HL-60 (cell line): Measurements from ENCODE around the gene OSBPL7.

Experiments used
- DNase-seq, 2 experiments: peaks; one replicate each; pipeline ENCODE4 v3.0.0-alpha.2; 2010 to 2020; ENCODE audit warnings: low read depth in 1 of 2, low spot score in 1 of 2
- H3K27ac ChIP-seq: fragments of 250-450 bp; sonication (Bioruptor Pico); replicated peaks from 2 replicates; pipeline ENCODE4 v1.5.1; 2020; ENCODE audit warnings: mild to moderate bottlenecking, moderate library complexity
- H3K27me3 ChIP-seq: fragments of 250-450 bp; sonication (Bioruptor Pico); 2 replicates; pipeline ENCODE4 v1.5.1; 2021; ENCODE audit warnings: mild to moderate bottlenecking, moderate library complexity; ENCODE audit not compliant: insufficient read depth, poor library complexity, severe bottlenecking
- H3K4me3 ChIP-seq: replicated peaks from 2 replicates; pipeline ENCODE4 v1.5.1; 2011; ENCODE audit warnings: mild to moderate bottlenecking, control low read depth, low read length; ENCODE audit not compliant: insufficient read depth
- GABPA ChIP-seq: IDR thresholded peaks from 2 replicates; pipeline ENCODE4 v1.6.1; 2012; ENCODE audit warnings: low read depth
- POLR2AphosphoS5 ChIP-seq: IDR thresholded peaks from 2 replicates; pipeline ENCODE4 v1.6.1; 2012; ENCODE audit warnings: low read depth
- SPI1 ChIP-seq: IDR thresholded peaks from 2 replicates; pipeline ENCODE4 v1.6.1; 2012; ENCODE audit warnings: low read depth, mild to moderate bottlenecking, borderline replicate concordance
- TF ChIP-seq, protein P1 (sequence below): IDR thresholded peaks from 2 replicates; pipeline ENCODE4 v1.6.1; 2012; ENCODE audit warnings: low read depth; ENCODE audit not compliant: insufficient replicate concordance
- TF ChIP-seq, protein P2 (sequence below): IDR thresholded peaks from one replicate; pipeline ENCODE4 v1.5.1; 2011; ENCODE audit warnings: low read length, control low read depth, inconsistent platforms; ENCODE audit not compliant: insufficient read depth

The OSBPL7 gene

DNA sequence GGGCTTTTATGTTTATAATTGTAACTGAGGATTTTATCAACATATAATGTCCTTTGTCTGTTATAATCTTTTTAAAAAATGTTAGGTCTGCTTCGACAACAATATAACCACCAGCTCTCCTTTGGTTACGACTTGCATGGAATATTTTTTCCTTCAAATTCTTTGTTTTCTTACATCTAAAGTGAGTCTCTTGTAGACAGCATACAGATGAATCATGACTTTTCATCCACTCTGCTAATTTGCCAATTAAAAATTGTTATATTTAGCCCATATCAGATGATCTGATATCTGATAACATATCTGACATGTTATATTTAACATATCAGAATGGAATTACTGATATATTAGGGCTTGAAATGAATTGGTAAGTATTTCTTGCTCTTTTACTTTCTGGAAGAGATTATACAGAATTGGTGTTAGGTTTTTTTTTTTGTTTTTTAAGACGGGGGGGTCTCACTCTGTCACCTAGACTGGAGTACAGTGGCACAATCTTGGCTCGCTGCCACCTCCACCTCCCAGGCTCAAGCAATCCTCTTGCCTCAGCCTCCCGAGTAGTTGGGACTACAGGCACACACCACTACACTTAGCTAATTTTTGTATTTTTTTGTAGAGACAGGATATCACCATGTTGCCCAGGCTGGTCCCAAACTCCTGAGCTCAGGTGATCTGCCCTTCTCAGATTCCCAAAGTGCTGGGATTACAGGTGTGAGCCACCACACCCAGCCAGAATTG is 61.0 kb downstream of the OSBPL7 start:
- no peak for TF ChIP-seq GABPA
- TF ChIP-seq SPI1: no peak
- TF ChIP-seq, protein P1, sequence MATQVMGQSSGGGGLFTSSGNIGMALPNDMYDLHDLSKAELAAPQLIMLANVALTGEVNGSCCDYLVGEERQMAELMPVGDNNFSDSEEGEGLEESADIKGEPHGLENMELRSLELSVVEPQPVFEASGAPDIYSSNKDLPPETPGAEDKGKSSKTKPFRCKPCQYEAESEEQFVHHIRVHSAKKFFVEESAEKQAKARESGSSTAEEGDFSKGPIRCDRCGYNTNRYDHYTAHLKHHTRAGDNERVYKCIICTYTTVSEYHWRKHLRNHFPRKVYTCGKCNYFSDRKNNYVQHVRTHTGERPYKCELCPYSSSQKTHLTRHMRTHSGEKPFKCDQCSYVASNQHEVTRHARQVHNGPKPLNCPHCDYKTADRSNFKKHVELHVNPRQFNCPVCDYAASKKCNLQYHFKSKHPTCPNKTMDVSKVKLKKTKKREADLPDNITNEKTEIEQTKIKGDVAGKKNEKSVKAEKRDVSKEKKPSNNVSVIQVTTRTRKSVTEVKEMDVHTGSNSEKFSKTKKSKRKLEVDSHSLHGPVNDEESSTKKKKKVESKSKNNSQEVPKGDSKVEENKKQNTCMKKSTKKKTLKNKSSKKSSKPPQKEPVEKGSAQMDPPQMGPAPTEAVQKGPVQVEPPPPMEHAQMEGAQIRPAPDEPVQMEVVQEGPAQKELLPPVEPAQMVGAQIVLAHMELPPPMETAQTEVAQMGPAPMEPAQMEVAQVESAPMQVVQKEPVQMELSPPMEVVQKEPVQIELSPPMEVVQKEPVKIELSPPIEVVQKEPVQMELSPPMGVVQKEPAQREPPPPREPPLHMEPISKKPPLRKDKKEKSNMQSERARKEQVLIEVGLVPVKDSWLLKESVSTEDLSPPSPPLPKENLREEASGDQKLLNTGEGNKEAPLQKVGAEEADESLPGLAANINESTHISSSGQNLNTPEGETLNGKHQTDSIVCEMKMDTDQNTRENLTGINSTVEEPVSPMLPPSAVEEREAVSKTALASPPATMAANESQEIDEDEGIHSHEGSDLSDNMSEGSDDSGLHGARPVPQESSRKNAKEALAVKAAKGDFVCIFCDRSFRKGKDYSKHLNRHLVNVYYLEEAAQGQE: no peak
- TF ChIP-seq, protein P2, sequence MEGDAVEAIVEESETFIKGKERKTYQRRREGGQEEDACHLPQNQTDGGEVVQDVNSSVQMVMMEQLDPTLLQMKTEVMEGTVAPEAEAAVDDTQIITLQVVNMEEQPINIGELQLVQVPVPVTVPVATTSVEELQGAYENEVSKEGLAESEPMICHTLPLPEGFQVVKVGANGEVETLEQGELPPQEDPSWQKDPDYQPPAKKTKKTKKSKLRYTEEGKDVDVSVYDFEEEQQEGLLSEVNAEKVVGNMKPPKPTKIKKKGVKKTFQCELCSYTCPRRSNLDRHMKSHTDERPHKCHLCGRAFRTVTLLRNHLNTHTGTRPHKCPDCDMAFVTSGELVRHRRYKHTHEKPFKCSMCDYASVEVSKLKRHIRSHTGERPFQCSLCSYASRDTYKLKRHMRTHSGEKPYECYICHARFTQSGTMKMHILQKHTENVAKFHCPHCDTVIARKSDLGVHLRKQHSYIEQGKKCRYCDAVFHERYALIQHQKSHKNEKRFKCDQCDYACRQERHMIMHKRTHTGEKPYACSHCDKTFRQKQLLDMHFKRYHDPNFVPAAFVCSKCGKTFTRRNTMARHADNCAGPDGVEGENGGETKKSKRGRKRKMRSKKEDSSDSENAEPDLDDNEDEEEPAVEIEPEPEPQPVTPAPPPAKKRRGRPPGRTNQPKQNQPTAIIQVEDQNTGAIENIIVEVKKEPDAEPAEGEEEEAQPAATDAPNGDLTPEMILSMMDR: no peak
- TF ChIP-seq POLR2AphosphoS5: no peak
- Histone ChIP-seq H3K27me3 (peaks cover 5% of the 10 kb centered on the region), H3K4me3 (no peak overlapping the region), H3K27ac (no peak overlapping the region)
- no peak for DNase-seq

DNA sequence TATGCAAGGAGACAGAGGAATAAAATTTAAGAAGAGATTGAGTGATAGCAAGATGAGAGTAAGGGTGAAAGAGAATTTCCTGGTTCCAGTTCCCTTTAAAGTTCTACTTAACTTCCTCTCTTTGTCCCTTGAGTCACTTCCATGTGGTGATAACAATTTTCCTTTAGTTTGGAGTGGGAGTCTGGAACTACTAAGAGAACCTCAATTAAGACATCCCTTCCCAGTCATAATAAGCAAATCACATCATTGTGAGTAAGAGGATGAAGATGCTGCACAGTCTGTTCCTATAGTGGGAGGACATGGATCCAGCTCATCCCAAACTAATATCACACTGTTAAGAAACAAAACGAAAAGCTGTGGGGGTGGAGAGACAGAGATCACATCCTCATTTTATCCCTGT is 64.2 kb downstream of the OSBPL7 start:
- no peak for DNase-seq
- no peak for TF ChIP-seq SPI1
- TF ChIP-seq, protein P2: no peak
- TF ChIP-seq POLR2AphosphoS5: no peak
- TF ChIP-seq, protein P1: no peak
- TF ChIP-seq GABPA: no peak
- Histone ChIP-seq H3K27me3 (peaks cover 5% of the 10 kb centered on the region), H3K4me3 (no peak overlapping the region), H3K27ac (no peak overlapping the region)
